HCT116 (cell line): ENCODE results near the gene CARD14.

Source experiments
- EGR1 ChIP-seq: IDR thresholded peaks from 2 replicates; pipeline ENCODE4 v1.6.1; 2012; ENCODE audit warnings: low read depth
- POLR2A ChIP-seq: IDR thresholded peaks from 2 replicates; pipeline ENCODE4 v1.7.0; 2011; ENCODE audit warnings: borderline replicate concordance; ENCODE audit not compliant: insufficient read depth, insufficient read length; ENCODE audit errors: extremely low read depth
- POLR2AphosphoS5 ChIP-seq: IDR thresholded peaks from 2 replicates; pipeline ENCODE4 v1.6.1; 2011; ENCODE audit warnings: mild to moderate bottlenecking, low read depth, low read length, moderate library complexity
- SRF ChIP-seq: IDR thresholded peaks from 2 replicates; pipeline ENCODE4 v1.6.1; 2012; ENCODE audit warnings: low read depth
- YY1 ChIP-seq: IDR thresholded peaks from 2 replicates; pipeline ENCODE4 v1.6.1; 2011; ENCODE audit warnings: low read length, low read depth, moderate library complexity, mild to moderate bottlenecking; ENCODE audit not compliant: insufficient replicate concordance; ENCODE audit errors: extremely low read depth
- TF ChIP-seq, protein P1 (sequence below), 3 experiments: fragments of 200-600 bp in 1 of 3; sonication (generic) in 1 of 3; IDR thresholded peaks in 2 of 3; conservative IDR thresholded peaks in 1 of 3; 2 replicates each; pipeline ENCODE4 v1.5.1; 2012 to 2017; ENCODE audit warnings: low read depth in 2 of 3, low read length in 2 of 3, antibody characterized with exemption in 1 of 3, borderline replicate concordance in 1 of 3, control low read depth in 1 of 3, mild to moderate bottlenecking in 1 of 3, mixed read lengths in 1 of 3, mixed run types in 1 of 3, moderate library complexity in 1 of 3; ENCODE audit not compliant: insufficient read depth in 1 of 3
- TF ChIP-seq, protein P2 (sequence below): IDR thresholded peaks from 2 replicates; pipeline ENCODE4 v1.6.1; 2012; ENCODE audit warnings: low read depth
- TF ChIP-seq, protein P3 (sequence below): IDR thresholded peaks from 2 replicates; pipeline ENCODE4 v1.6.1; 2012

DNA sequence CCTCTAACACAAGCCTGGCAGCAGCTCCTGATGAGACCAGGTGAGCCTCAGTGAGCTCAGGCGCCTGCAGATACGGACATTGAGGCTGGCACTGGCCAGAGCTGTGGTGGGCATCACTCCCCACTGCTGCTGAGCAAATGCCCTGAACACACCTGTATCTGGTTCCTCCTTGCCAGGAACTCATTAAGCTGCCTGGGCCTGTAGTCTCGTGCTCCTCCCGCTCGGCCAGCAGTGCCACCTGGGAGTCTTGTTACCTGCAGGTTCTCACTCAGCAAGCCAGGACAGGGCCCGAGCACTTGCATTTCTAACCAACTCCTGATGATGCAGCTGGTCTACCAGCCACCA is 36.2 kb upstream of the CARD14 start:
- TF ChIP-seq, protein P1, sequence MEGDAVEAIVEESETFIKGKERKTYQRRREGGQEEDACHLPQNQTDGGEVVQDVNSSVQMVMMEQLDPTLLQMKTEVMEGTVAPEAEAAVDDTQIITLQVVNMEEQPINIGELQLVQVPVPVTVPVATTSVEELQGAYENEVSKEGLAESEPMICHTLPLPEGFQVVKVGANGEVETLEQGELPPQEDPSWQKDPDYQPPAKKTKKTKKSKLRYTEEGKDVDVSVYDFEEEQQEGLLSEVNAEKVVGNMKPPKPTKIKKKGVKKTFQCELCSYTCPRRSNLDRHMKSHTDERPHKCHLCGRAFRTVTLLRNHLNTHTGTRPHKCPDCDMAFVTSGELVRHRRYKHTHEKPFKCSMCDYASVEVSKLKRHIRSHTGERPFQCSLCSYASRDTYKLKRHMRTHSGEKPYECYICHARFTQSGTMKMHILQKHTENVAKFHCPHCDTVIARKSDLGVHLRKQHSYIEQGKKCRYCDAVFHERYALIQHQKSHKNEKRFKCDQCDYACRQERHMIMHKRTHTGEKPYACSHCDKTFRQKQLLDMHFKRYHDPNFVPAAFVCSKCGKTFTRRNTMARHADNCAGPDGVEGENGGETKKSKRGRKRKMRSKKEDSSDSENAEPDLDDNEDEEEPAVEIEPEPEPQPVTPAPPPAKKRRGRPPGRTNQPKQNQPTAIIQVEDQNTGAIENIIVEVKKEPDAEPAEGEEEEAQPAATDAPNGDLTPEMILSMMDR (IDR thresholded peaks at IDR 0.05 in 2 of 3, conservative IDR thresholded peaks at IDR 0.05 in 1 of 3; ENCODE audit: borderline replicate concordance in 1 of 3, insufficient read depth in 1 of 3, low read depth in 2 of 3, low read length in 2 of 3), result no peak
- no peak for TF ChIP-seq SRF
- TF ChIP-seq, protein P2, sequence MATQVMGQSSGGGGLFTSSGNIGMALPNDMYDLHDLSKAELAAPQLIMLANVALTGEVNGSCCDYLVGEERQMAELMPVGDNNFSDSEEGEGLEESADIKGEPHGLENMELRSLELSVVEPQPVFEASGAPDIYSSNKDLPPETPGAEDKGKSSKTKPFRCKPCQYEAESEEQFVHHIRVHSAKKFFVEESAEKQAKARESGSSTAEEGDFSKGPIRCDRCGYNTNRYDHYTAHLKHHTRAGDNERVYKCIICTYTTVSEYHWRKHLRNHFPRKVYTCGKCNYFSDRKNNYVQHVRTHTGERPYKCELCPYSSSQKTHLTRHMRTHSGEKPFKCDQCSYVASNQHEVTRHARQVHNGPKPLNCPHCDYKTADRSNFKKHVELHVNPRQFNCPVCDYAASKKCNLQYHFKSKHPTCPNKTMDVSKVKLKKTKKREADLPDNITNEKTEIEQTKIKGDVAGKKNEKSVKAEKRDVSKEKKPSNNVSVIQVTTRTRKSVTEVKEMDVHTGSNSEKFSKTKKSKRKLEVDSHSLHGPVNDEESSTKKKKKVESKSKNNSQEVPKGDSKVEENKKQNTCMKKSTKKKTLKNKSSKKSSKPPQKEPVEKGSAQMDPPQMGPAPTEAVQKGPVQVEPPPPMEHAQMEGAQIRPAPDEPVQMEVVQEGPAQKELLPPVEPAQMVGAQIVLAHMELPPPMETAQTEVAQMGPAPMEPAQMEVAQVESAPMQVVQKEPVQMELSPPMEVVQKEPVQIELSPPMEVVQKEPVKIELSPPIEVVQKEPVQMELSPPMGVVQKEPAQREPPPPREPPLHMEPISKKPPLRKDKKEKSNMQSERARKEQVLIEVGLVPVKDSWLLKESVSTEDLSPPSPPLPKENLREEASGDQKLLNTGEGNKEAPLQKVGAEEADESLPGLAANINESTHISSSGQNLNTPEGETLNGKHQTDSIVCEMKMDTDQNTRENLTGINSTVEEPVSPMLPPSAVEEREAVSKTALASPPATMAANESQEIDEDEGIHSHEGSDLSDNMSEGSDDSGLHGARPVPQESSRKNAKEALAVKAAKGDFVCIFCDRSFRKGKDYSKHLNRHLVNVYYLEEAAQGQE, result no peak
- TF ChIP-seq POLR2A, result no peak
- TF ChIP-seq POLR2AphosphoS5, result no peak
- TF ChIP-seq YY1, result no peak
- TF ChIP-seq EGR1, result no peak
- TF ChIP-seq, protein P3, sequence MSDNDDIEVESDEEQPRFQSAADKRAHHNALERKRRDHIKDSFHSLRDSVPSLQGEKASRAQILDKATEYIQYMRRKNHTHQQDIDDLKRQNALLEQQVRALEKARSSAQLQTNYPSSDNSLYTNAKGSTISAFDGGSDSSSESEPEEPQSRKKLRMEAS, result peak; percentile 15; the same call in 1 of the 2 replicates
